Gastrocnemius medialis (tissue), 4 donors: ENCODE measurements around the gene RYR3. TPM values are rescaled to one million over a fixed set of nuclear protein-coding genes. Genes with fewer than 3 reads are reported as not detected.
A peak's percentile ranks its signal among the peaks of the same experiment; 100 is the strongest.

Experiments used
- ATAC-seq, 2 donors: fragments of 150-250 bp; one replicate each; pipeline ENCODE4 v1.9.1; 2016
- DNase-seq, 2 donors: peaks; one replicate each; pipeline ENCODE4 v3.0.0-alpha.2; 2019
- H3K27ac ChIP-seq, 4 donors: fragments of 200-600 bp; sonication (generic); 1 replicate in 1 of 4; 2 replicates in 3 of 4; pipeline ENCODE4 v1.5.1; 2016 to 2018; ENCODE audit warnings: mild to moderate bottlenecking in 2 of 4, moderate library complexity in 1 of 4
- H3K27me3 ChIP-seq, 3 donors: fragments of 200-600 bp; sonication (generic) in 2 of 3; 1 replicate in 1 of 3; 2 replicates in 2 of 3; pipeline versions ENCODE4 v1.5.1 to v1.6.0; 2016 to 2019; ENCODE audit warnings: mild to moderate bottlenecking in 1 of 3, moderate library complexity in 1 of 3
- H3K36me3 ChIP-seq, 2 donors: fragments of 200-600 bp; sonication (generic) in 1 of 2; one replicate each; pipeline ENCODE4 v1.5.1; 2017 to 2018
- H3K4me1 ChIP-seq, 2 donors: fragments of 200-600 bp; sonication (generic) in 1 of 2; one replicate each; pipeline ENCODE4 v1.5.1; 2016 to 2017; ENCODE audit warnings: mild to moderate bottlenecking in 2 of 2
- H3K4me3 ChIP-seq, 4 donors: fragments of 200-600 bp; sonication (generic) in 3 of 4; 1 replicate in 1 of 4; 2 replicates in 3 of 4; pipeline ENCODE4 v1.5.1; 2016 to 2019; ENCODE audit warnings: mild to moderate bottlenecking in 2 of 4
- H3K9me3 ChIP-seq, 3 donors: fragments of 200-600 bp; sonication (generic) in 2 of 3; 1 replicate in 1 of 3; 2 replicates in 2 of 3; pipeline ENCODE4 v1.5.1; 2016 to 2019
- CTCF ChIP-seq, 5 experiments: fragments of 450-650 bp in 3 of 5; fragments of 200-600 bp in 2 of 5; sonication (generic) in 2 of 5; IDR thresholded peaks in 4 of 5; conservative IDR thresholded peaks in 1 of 5; 1 replicate in 4 of 5; 2 replicates in 1 of 5; pipeline ENCODE4 v1.5.1; 2016 to 2019; ENCODE audit warnings: antibody characterized with exemption in 5 of 5, mild to moderate bottlenecking in 3 of 5, moderate library complexity in 3 of 5
- POLR2A ChIP-seq, 2 donors: fragments of 450-650 bp; IDR thresholded peaks; one replicate each; pipeline ENCODE4 v1.6.1; 2017; ENCODE audit warnings: antibody characterized with exemption in 2 of 2, mild to moderate bottlenecking in 2 of 2, moderate library complexity in 2 of 2
- in situ Hi-C, 4 donors: fragments of 200-750 bp; cut with MboI; loops; one replicate each; pipeline versions ENCODE4 v1.15.0 to v1.8.0; 2017; ENCODE audit warnings: low sequenced_read_pairs in 4 of 4
- intact Hi-C: fragments of 100-400 bp; cut with DNase I; formaldehyde crosslinking; loops from one replicate; pipeline ENCODE4 v1.15.1; 2023; ENCODE audit warnings: low total_unique reads
- total RNA-seq, 4 donors: library from RNA; depleted of rRNA; stranded (reverse); fragments of >200 nt; gene quantifications; one replicate each; pipeline versions ENCODE4 v1.1.0 to v1.2.3, GENCODE V29; 2016

The RYR3 gene
- total RNA-seq, 4 donors from 2014 or later, result 7.6 to 30.9 (median 20.6) TPM

GRCh38 chr15:33675246-33675645 lies 364.5 kb downstream of the RYR3 start:
- Histone ChIP-seq H3K4me3 (no peak overlapping the region), H3K36me3 (no peaks in the 10 kb centered on the region), H3K4me1 (peaks cover 0 to 13% of the 10 kb centered on the region in 2 donors), H3K27ac (no peak overlapping the region), H3K9me3 (no peaks in the 10 kb centered on the region), H3K27me3 (no peaks in the 10 kb centered on the region)
- intact Hi-C loops (loop anchor here (10.0 kb wide), 1 partner anchor 60 kb away; no protein-coding TSS in a partner anchor), in situ Hi-C loops (loop anchor here in 1 of 4 donors (25.0 kb wide), 1 partner anchor 588 kb away; no protein-coding TSS in a partner anchor)
- TF ChIP-seq CTCF (IDR thresholded peaks at IDR 0.05 in 4 of 5, conservative IDR thresholded peaks at IDR 0.05 in 1 of 5) (peak in 1 of 5 experiments; percentile 11), POLR2A (IDR thresholded peaks at IDR 0.05) (no peak)
- no peak for DNase-seq
- ATAC-seq, result no peak

GRCh38 chr15:33677238-33677830 lies 366.6 kb downstream of the RYR3 start:
- DNase-seq (no peak), ATAC-seq (no peak)
- Histone ChIP-seq H3K27me3 (no peaks in the 10 kb centered on the region), H3K36me3 (no peaks in the 10 kb centered on the region), H3K4me3 (no peak overlapping the region), H3K4me1 (peaks cover 11 to 28% of the 10 kb centered on the region in 2 donors), H3K27ac (no peak overlapping the region), H3K9me3 (no peaks in the 10 kb centered on the region)
- in situ Hi-C loops, result loop anchor here in 1 of 4 donors (25.0 kb wide), 1 partner anchor 590 kb away; no protein-coding TSS in a partner anchor
- no peak for TF ChIP-seq CTCF (IDR thresholded peaks at IDR 0.05 in 4 of 5, conservative IDR thresholded peaks at IDR 0.05 in 1 of 5)
- no peak for TF ChIP-seq POLR2A (IDR thresholded peaks at IDR 0.05)
- intact Hi-C loops, result loop anchor here (10.0 kb wide), 1 partner anchor 63 kb away; no protein-coding TSS in a partner anchor

- no peaks in the 10 kb centered on the region for H3K27me3 ChIP-seq
- ATAC-seq, result no peak
- intact Hi-C loops, result loop anchor here (10.0 kb wide), 1 partner anchor 63 kb away; no protein-coding TSS in a partner anchor
Measured at GRCh38 chr15:33678176-33678575, 367.4 kb downstream of the RYR3 start.

GRCh38 chr15:33678602-33679001 lies 367.8 kb downstream of the RYR3 start:
- in situ Hi-C loops, result loop anchor here in 1 of 4 donors (25.0 kb wide), 1 partner anchor 591 kb away; no protein-coding TSS in a partner anchor

More at GRCh38 chr15:33678176-33678575, 367.4 kb downstream of the RYR3 start:
- Histone ChIP-seq H3K9me3 (no peaks in the 10 kb centered on the region), H3K4me1 (peaks cover 11 to 28% of the 10 kb centered on the region in 2 donors), H3K27ac (no peak overlapping the region), H3K36me3 (no peaks in the 10 kb centered on the region), H3K4me3 (no peak overlapping the region)
- in situ Hi-C loops, result loop anchor here in 1 of 4 donors (25.0 kb wide), 1 partner anchor 591 kb away; no protein-coding TSS in a partner anchor
- TF ChIP-seq POLR2A (IDR thresholded peaks at IDR 0.05) (no peak), CTCF (IDR thresholded peaks at IDR 0.05 in 4 of 5, conservative IDR thresholded peaks at IDR 0.05 in 1 of 5) (no peak)
- DNase-seq, result no peak

More at GRCh38 chr15:33678602-33679001, 367.8 kb downstream of the RYR3 start:
- Histone ChIP-seq H3K27ac (no peak overlapping the region), H3K27me3 (no peaks in the 10 kb centered on the region), H3K4me3 (no peak overlapping the region), H3K4me1 (peaks cover 11 to 28% of the 10 kb centered on the region in 2 donors), H3K9me3 (no peaks in the 10 kb centered on the region), H3K36me3 (no peaks in the 10 kb centered on the region)
- no peak for DNase-seq
- TF ChIP-seq CTCF (IDR thresholded peaks at IDR 0.05 in 4 of 5, conservative IDR thresholded peaks at IDR 0.05 in 1 of 5) (no peak), POLR2A (IDR thresholded peaks at IDR 0.05) (no peak)
- intact Hi-C loops, result loop anchor here (10.0 kb wide), 1 partner anchor 64 kb away; no protein-coding TSS in a partner anchor
- ATAC-seq, result no peak
